NCI-H345 (cell line): ENCODE data around the gene ANK2.

Experiments used
- DNase-seq: peaks from one replicate; lab custom pipeline; 2025; lab: John Stamatoyannopoulos, UW

The ANK2 gene

GRCh38 chr4:113290666-113291065, 241.2 kb downstream of the ANK2 start:
- no peak for DNase-seq

- peak; percentile 2 for DNase-seq
These were observed 243.1 kb downstream of the ANK2 start for GRCh38 chr4:113292371-113293042.

GRCh38 chr4:113293043-113293560, 243.6 kb downstream of the ANK2 start:
- no peak for DNase-seq

GRCh38 chr4:113293674-113294073, 244.2 kb downstream of the ANK2 start:
- no peak for DNase-seq

- DNase-seq = no peak
These were observed 245.5 kb downstream of the ANK2 start for GRCh38 chr4:113294908-113295307.

GRCh38 chr4:113300471-113300928, 251.0 kb downstream of the ANK2 start:
- no peak for DNase-seq

- no peak for DNase-seq
These were observed 252.6 kb downstream of the ANK2 start for GRCh38 chr4:113302051-113302450.

GRCh38 chr4:113303315-113303714, 253.9 kb downstream of the ANK2 start:
- DNase-seq = no peak

GRCh38 chr4:113311047-113311446, 261.6 kb downstream of the ANK2 start:
- DNase-seq = no peak

- no peak for DNase-seq
These were observed 263.1 kb downstream of the ANK2 start for GRCh38 chr4:113312529-113312928.

- no peak for DNase-seq
These were observed 265.0 kb downstream of the ANK2 start for GRCh38 chr4:113314426-113314825.

- peak; percentile 14 for DNase-seq
These were observed 267.4 kb downstream of the ANK2 start for GRCh38 chr4:113316879-113317278.

- no peak for DNase-seq
These were observed 268.1 kb downstream of the ANK2 start for GRCh38 chr4:113317523-113317922.

GRCh38 chr4:113322736-113323135, 273.3 kb downstream of the ANK2 start:
- no peak for DNase-seq

GRCh38 chr4:113325876-113326615, 276.6 kb downstream of the ANK2 start:
- no peak for DNase-seq

- DNase-seq = no peak
These were observed 278.0 kb downstream of the ANK2 start for GRCh38 chr4:113327494-113327893.

- DNase-seq = no peak
These were observed 279.1 kb downstream of the ANK2 start for GRCh38 chr4:113328514-113328913.

GRCh38 chr4:113330200-113330599, 280.7 kb downstream of the ANK2 start:
- DNase-seq = no peak

- DNase-seq = no peak
These were observed 282.4 kb downstream of the ANK2 start for GRCh38 chr4:113331811-113332210.

GRCh38 chr4:113332701-113333100, 283.2 kb downstream of the ANK2 start:
- DNase-seq = no peak

GRCh38 chr4:113335746-113336145, 286.3 kb downstream of the ANK2 start:
- no peak for DNase-seq

GRCh38 chr4:113336556-113336955, 287.1 kb downstream of the ANK2 start:
- DNase-seq = no peak

GRCh38 chr4:113339430-113339813, 290.0 kb downstream of the ANK2 start:
- no peak for DNase-seq
